Stimulated activated CD8-positive, alpha-beta memory T cell treated with anti-CD3 and anti-CD28 coated beads, Interleukin-4, amount 100 ng/mL, for 4 hours (primary cell): ENCODE data around the gene PSMC2.
"Not testable (repeated sequence)": the region's sequence is repeated elsewhere in the genome, so short reads cannot be mapped to it uniquely, and the experiment has no call there.

Source experiments
- DNase-seq, 2 donors: peaks; one replicate each; pipeline ENCODE4 v3.0.0-alpha.2; 2020; ENCODE audit warnings: low read depth in 2 of 2, low spot score in 1 of 2

The PSMC2 gene

DNA sequence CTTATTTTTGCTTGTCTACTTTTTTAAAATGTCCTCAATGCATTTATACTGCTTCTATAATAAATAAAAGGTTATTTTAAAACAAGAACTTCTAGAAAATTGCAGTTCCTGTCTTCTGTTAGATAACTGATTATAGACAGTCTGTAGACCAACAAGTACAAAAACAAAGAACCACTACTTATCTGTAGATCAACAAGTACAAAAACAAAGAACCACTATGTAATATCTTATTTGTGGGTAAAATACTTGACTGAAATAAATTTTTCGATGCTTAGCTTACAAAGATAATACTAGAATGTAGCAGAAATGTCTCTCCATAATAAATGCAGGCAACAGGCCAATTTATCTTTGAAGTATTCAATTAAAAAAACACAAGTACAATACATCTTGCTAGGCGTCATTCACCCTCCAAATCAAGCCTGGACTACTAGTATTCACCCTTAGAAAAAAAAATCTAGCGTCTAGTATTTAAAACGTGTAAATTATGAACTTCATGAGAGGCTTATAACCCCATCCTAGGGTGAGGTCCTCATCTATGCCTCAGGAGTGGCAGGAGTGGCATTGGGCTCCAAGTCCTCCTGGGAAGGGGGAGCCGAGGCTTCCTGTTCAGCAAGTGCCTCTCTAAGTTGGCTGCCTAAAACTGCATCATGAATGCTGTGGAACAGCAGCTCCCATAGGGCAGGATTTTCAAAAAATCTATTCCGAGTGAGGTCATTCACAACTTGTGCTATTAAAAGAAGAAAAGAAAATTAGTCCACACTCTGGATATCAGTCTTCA, 26.6 kb downstream of the PSMC2 start:
- DNase-seq, result no peak

DNA sequence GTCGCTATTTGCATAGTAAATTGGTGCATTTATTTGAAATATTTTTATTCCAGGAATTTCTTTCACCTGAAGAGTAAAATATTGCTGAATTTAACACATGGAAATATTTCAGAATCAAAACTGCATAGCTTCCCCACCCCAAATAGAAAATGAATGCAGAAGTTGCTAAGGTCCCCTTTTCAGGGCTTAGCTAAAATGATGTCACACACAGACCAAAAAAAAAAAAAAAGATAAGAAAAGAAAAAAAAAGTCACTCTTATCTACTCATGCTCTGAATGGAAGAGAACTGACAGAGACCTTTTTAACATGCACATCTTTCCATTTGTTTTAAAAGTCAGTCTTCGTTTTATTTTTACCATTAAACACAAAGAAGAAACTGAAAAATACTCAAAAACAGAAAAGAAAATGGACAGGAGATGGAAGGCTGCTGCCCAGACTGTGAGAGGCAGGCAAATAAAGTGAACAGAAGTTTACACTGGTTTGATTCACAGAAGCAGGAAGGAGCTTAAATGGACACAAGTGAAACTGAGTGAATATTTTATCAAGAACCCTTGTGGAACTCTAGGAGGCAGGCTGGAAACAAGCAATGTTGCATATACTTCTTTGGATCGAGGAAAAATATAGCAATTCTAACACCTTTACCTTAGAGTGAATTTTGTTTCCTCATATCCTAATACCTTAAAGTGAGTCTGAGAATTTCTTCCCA, 32.0 kb downstream of the PSMC2 start:
- DNase-seq, result no peak

DNA sequence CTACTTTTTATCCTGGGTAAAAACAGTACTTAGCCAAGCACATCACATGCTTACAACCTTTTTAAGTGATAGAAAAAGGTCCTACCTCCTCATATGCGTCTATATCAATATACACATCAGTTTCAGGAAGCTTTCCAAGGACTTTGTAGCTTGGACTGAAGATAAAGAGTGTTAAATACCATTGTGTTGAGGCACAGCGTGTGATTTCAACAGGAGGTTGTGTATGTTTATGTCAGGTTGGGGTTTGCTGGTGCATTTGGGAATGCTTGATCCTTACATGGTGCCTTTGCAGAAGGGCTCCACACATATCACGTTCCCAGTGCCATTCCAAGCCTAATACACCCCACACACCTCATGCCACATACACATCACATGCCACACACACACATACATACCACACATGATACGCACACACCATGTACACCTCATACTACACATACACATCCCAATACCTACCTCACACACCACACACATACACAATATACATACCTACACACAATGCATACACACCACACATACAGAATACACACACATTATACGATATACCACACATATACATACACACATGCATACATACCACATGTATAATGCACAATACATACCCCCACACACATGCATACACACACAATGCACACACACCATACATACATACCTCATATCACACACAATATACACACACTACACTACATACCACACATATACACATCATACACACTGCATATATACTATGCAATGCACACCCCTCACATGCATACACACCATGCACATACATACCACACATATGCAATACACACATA, 33.1 kb downstream of the PSMC2 start:
- DNase-seq, result no peak

DNA sequence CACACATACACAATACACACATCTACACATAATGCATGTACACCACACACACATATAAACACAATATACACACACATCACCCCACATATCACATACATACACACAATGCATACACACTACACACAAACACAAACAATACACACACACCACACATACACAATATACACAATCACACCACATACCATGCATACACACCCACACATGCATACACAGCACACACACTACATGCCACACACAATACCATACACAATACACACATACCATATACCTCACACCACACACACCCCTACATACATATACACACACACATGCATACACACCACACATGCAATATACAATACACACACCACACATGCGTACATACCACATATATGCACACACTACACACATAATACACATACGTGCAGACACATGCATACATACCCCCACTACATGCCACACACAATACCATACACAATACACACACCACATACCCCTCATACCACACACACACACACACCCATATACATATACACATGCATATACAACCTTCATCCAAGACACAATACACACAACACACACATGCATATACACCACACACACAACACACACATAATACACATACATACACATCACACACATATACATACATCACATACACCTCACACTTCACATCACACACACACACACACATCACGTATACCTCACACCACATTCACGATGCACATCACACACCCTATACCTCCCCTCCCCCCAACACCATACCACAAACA, 34.0 kb downstream of the PSMC2 start:
- DNase-seq, result no peak

DNA sequence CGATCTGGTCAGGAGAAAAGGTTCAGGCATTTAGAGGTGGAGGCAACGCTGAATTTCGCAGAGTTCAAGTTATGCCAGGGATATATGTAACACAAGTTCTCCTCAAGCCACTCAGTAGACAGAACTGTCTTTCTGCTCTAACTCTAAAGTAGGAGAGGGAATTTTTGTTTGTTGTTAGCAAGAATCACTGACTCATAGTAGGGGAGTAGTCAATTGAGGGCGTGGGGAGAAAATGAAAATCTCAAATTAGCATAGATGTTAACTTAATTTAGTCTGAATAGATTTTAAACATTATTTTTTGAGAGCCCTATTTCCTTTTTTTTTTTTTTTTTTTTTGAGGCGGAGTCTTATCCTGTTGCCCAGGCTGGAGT, 34.6 kb downstream of the PSMC2 start:
- no peak for DNase-seq

DNA sequence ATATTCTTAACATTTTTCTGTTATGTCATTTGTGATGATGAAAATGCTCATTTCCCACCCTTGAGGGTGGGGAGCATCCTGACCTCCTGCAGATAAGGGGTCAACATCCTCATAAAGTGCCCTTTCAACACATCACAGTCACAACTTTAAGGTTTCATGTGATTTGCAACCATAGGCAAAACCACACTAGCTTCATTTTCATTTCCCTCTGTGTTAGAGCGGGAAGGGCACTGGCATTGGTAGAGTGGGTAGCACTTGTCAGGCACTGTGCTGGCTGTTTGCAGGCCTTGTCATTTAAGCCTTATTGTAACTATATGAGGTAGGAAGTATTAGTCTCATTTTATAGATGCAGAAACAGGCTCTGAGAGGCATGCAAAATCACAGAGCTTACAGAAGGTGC, 39.8 kb downstream of the PSMC2 start:
- DNase-seq, result no peak

DNA sequence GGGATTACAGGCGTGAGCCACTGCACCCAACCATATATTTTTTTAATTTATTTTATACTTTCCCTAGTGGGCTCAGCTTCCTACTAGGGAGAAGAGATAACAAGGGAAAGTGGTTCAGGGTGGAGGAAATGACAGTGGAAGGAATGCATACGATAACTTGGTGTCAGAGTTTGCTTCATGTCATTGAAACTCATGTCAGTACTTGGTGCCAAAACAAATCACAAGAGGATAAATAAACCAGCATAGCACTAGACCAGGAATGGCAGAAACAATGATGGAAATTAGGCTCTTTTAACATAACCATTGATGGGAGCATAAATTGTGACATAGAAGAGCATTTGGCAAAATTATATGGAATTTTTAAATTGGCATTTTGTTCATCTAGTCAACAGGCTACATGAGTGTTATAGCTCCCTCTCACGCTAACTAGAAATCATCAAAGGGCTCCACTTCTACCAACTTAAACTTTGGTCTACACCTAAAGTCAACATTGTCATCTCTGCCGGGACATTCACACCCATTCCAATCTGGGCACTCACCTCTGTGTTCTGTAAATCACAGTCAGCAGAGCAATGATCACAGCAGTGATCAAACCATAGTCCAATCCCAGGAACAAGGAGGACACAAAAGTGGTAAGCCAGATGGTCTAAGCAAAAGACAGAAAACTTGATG, 41.2 kb downstream of the PSMC2 start:
- DNase-seq, result no peak

DNA sequence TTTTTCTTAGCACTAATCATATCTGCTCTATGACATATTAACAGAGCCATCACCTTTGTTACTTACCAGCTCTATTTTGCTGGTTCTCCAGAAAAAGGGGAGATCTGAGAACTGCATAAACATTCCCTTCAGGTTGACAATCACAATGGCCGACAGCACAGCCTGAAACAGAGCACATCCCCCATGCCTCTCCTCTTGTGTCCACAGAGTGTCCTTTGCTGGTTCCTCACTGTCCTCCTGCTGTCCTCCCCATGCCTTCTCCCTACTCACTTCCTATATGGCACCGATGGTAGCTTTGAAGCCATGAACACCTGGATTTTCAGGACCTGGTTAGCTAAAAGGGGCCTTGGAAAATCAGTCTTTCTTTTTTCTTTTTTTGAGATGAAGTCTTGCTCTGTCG, 41.8 kb downstream of the PSMC2 start:
- DNase-seq, result no peak

DNA sequence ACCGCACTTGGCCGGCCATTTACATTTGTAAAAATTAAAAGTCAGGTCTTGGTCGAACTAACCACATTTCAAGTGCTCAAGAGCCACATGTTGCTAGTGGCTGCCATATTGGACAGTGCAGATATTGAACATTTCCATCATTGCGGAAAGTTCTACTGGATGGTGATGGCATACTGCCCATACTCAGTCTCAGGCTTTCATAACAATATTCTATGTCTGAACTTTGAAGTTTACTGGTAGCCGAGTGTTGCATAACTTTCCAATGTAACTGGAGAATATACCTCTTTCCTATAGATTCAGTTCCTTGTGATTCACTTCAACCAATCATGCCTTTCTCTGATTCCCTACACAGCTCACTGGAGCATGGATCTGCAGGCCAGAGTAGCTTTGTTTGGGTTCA, 43.7 kb downstream of the PSMC2 start:
- no peak for DNase-seq

DNA sequence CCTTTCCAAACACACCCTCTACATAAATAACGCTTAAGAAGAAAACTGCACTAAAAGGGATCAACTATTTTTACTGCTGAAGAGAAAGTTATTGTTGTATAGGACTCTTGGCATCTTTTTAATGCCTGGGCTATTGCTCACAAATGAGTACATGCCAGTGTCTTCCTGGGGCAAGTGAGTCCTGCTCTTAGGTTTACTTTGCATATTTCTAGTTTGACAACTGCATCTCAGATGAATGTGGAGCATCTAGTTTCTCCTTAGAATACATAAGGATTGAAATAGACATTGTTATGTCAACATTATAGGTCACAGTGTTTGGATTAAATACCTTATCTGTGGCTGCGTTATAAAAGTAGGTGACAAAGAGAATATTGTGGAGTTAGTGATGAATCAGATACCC, 44.5 kb downstream of the PSMC2 start:
- no peak for DNase-seq

DNA sequence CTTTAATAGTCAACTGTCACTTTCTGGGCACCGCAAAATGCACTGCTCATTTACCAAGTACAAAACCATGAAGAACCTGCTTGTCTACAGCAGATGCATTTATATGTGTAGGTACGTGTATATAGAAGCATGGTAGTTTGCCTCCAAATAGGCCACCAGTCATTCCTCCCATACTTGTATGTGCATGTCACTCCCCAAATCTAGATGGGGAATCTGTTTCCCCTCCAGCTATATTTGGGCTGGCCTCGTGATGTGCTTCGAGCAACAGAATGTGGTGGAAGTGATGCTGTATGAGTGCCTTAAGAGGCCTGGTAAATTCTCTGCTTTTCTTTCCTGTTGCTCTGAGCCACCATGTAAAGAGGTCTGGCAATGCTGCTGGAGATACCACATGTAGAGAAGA, 47.1 kb downstream of the PSMC2 start:
- DNase-seq, result no peak

DNA sequence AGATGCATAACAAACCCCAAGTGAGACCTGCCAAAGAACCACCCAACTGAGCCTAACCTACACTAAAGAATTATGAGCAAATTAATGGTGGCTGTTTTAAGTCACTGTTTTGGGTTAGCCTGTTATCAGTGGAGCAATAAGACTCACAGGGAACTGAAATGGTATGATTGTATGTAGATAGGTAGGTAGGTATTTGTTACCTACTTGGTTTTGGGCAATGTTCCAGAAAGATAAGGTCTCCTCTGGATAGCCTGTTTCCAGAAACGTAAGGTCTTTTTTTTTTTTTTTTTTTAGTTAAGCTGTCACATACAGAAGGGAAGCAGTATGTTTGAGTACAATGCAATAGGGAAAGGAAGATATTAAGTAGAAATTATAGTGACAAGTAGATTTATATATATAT, 47.6 kb downstream of the PSMC2 start:
- DNase-seq, result no peak

DNA sequence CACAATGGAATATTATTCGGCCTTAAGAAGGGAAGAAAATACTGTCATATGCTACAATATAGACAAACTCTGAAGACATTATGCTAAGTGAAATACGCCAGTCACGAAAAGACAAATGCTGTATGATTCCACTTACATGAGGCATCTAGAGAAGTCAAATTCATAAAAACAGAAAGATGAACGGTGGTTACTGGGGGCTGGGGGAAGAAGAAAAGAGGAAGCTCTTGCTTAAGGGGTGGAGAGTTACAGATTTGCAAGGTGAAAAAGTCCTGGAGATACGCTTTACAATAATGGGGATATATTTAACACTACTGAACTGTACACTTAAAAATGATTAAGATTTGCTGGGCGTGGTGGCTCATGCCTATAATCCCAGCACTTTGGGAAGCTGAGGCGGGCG, 49.0 kb downstream of the PSMC2 start:
- no peak for DNase-seq

DNA sequence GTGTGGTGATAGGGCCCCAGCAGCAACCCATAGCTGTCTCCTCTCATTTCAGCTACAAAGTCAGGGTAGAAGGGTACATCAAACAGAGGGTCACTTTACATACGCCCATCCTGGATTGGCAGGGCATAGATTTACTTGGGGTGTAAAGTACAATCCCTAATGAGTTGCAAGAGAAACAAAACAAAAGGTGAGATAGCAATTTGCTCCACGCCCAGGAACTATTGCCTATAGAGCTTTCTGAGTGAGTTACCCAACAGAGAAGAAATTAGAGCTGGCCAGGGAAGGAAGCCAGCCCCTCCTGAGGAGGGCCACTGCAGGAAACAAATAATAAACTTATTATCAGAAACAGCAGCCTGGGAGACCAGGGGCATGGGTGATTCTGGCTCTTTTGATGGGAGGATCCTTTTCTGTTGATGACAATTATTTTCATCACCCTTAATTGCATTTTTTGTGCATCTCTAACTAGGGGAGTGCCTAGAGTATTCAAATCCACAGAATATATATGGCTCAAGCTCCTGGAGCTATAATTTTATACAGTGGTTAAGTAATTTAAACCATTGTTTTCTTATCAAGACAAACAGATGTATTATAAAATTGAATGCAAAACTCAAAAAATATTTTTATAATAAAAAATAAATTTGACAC, 51.2 kb downstream of the PSMC2 start:
- no peak for DNase-seq

DNA sequence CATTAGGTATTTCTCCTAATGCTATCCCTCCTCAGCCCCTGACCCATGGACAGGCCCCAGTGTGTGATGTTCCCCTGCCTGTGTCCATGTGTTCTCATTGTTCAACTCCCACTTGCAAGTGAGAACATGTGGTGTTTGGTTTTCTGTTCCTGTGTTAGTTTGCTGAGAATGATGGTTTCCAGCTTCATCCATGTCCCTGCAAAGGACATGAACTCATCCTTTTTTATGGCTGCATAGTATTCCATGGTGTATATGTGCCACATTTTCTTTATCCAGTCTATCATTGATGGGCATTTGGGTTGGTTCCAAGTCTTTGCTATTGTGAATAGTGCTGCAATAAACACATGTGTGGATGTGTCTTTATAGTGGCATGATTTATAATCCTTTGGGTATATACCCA, 52.2 kb downstream of the PSMC2 start:
- not testable (repeated sequence) for DNase-seq

DNA sequence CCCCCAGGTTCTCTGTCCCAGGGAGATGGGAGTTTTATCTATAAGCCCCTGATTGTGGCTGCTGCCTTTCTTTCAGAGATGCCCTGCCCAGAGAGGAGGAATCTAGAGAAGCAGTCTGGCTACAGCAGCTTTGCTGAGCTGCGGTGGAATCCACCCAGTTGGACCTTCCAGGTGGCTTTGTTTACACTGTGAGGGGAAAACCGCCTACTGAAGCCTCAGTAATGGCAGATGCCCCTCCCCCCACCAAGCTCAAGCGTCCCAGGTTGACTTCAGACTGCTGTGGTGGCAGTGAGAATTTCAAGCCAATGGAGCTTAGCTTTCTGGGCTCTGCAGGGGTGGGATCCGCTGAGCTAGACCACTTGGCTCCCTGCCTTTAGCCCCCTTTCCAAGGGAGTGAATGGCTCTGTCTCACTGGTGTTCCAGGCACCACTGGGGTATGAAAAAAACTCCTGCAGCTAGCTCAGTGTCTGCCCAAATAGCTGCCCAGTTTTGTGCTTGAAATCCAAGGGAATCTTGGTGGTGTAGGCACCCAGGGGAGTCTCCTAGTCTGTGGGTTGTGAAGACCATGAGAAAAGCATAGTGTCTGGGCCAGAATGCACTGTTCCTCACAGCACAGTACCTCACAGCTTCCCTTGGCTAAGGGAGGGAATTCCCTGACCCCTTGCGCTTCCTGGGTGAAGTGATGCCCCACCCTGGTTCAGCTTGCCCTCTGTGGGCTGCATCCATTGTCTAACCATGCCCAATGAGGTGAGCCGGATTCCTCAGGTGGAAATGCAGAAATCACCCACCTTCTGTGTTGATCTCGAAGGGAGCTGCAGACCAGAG, 58.6 kb downstream of the PSMC2 start:
- DNase-seq, result not testable (repeated sequence)

DNA sequence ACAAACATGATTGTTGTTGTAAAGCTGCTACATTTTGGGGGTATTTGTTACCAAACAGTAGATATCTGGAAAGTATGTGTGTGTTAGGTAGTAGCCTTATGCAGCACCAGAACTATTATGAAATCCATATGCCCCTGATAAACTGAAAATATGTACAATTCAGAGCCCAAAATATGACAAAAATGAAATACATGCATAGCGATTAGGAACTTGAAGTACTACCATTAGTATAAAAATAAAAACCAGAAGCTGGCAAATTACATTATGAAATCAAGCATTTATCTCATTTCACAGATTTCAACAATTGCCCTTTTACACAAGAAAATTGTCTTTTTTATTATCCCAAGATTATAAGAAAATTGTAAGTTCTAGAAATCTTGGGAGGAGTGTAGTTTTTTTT, 64.7 kb downstream of the PSMC2 start:
- DNase-seq, result no peak

DNA sequence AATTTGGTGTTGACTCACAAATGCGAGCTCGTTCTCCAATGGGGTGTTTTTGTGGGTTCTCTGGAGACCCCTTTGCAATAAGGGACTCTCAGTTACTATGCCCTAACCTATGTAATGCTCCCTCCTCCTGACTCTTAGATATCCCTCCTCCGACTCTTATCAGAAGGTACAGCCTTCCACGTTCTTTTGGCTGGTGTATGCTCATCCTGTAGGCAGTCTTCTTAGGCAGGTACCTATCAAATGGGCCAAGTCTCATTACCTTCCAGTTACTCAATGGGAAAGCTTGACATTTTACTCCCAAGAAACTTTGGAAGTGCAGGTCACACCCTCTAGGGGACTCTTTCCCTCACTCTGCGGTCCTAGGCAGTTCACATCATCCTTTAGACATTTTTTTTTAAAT, 66.0 kb downstream of the PSMC2 start:
- no peak for DNase-seq

DNA sequence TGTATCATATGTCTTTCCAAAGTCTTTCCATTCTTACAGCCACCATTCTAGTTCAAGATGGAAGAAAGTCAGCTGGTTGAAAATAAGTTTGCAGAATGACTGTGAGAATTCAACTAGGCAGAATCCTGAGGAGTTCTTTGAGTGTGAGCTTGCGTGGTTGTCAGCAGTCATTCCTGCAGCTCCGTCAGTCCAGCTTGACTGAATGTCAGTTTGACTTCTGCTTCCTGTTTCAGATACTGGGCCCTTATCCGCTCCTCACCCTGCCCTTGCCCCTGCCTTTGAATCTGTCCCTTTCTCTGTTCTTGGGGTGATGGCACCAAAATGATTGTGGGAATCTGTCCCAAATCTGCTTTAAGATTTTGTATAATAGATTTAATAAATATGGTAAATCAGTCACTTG, 70.8 kb downstream of the PSMC2 start:
- DNase-seq, result no peak
